HG02798 (cell line): Measurements from ENCODE around the gene MED16.

Experiments used
- ATAC-seq: cut with Tn5 transposase; IDR thresholded peaks from one replicate; pipeline ENCODE4 v1.9.1; 2021; ENCODE audit warnings: mild to moderate bottlenecking; ENCODE audit not compliant: unreplicated experiment, poor library complexity

Gene MED16

GRCh38 chr19:892894-893689, at the start of gene MED16, which contains the start of gene RNU6-9:
MED16 (minus strand) TSS chr19:893187; CDS start chr19:891131, 2,056 bp downstream.
RNU6-9 (plus strand) TSS chr19:893484.
- peak; percentile 86 for ATAC-seq

DNA sequence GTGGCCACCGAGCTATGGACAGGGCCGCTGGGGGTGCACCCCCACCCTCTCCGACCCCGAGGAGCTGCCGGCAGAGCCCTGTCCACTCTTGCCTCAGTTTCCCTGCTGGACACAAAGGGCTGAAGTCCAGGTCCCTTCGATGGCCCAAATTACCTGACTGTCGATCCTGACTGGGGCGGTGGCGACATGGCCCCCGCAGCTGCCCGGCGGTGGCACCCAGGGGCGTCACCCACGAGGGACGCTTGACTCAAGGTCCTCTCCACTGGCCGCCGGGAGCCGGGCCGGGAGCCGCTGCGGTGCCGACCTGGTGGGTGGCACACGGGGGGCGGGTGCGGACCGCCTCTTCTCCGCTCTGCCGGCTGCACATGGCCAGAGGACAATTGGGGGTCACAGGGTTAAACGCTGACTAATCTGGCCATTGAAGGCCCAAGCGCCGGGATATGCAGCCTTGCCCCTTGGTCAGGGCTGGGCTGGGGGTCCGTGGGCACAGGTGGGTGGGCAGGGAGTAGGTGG, 49.2 kb upstream of the MED16 start:
- ATAC-seq = no peak

DNA sequence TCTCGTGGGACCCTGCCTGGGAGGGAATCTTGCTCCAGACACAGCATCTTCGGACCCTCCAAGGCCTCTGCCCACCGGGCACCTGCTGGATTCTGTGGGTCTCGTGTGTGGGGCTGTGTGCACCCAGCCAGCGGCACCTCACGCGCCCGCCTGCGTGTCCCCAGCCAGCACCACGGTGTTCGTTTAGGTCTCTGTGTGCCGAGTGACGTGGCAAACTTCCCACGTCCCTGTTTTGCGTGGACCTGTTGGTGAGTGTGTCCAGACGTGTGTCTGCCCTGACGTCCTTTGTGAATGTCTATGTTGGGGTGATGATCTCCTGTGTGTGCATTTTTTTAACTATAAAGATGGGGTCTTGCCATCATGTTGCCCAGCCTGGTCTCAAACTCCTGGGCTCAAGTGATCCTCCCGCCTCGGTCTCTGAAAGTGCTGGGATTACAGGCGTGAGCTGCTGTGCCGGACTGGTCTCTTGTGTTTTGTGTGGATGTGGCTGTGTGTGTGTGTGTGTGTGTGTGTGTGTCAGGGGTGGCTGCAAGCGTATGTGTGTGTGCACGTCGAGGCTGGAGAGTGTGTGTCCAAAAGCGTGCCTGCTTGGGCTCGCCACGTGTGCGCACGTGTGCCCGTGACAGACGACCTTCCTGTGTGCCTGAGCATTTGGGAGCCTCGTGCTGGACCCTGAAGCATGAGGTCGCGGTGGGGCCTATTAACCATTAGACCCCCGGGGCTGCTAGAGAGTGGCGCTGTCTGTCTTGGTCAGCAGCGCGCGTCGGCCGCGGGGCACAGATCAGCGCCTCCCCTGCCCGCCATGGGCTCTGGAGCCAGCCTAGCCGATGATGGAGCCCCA, 48.5 kb upstream of the MED16 start:
- ATAC-seq = no peak

- peak; percentile 32 for ATAC-seq
Measured at GRCh38 chr19:940591-941291, 47.8 kb upstream of the MED16 start.

GRCh38 chr19:939922-940321, 46.9 kb upstream of the MED16 start:
- ATAC-seq = no peak

DNA sequence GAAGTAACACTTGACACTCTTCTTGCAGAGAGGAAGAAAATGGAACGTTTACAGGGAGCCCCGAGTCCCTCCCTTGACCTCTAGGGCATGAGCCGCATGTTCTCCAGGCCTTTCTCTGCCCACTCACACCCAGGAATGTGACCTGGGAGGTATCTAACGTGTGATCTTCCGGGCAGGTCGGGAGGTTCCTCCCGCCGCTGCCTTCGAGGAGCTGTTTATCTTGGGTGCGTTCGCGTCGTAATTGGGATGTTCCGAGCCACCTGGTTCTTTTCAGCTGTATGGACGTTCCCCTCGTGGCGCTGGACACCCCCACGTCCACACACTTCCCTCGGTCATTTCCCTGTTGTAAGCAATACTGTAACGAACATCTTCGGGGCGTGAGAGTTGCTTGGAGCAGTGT, 46.5 kb upstream of the MED16 start:
- no peak for ATAC-seq

GRCh38 chr19:938233-938923, 45.4 kb upstream of the MED16 start:
- no peak for ATAC-seq

DNA sequence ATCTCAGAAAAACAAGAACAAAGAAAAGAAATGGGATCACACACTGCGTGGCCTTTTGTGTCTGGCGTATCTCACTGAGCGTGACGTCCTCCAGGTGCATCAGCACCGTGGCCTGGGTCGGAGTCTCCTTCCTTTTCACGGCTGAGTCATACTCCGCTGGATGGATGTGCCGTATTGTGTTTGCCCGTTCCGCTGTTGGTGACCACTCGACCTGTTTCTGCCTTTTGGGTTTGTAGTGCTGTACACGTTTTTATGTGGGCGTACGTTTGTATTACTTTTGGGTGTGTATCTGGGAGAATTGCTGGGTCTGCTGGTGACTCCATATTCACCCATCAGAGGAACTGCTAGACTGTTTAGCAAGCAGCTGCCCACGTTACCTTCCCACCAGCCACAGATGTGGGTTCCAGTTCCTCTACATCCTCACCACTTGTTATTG, 44.3 kb upstream of the MED16 start:
- ATAC-seq = no peak

DNA sequence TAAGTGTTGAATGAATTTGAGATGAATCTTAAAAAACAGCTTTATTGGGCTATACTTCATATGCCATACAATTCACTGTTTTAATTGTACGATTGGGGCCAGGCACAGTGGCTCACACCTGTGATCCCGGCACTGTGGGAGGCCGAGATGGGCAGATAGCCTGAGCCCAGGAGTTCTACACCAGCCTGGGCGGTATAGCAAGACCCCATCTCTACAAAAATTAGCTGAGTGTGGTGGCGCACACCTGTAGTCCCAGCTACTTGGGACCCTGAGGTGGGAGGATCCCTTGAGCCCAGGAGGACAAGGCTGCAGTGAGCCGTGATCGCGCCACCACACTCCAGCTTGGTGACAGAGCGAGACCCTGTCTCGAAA, 43.2 kb upstream of the MED16 start:
- ATAC-seq = no peak

DNA sequence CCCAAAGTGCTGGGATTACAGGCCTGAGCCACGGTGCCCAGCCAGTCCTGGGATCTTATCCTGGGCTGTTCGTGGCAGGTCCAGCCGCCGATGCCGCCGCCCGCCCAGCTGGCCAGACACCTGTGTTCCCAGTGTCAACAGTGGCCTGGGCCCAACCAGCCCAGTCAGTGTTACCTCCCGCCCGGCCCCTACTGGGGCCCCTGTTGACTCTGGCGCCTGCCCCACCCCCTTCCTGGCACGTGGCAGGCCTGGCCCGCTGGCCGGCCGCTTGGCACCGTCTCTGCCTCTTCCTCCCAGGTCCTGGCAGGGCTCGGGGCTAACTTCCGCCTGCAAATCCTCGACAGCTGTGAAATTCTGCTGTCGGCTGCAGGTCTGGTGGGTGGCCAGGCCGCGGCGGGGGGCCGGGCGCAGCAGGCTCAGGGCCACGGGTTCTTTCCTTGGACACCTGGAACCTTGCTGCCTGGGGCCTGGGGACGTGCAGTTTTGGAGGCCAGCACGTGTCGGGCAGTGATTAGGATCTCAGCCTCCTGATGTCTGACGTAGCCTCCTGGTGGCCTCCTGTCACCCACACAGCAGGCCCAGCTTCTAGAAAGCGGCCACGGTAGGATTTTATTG, 42.0 kb upstream of the MED16 start:
- ATAC-seq = no peak

GRCh38 chr19:934197-934840, 41.3 kb upstream of the MED16 start:
- ATAC-seq = no peak

DNA sequence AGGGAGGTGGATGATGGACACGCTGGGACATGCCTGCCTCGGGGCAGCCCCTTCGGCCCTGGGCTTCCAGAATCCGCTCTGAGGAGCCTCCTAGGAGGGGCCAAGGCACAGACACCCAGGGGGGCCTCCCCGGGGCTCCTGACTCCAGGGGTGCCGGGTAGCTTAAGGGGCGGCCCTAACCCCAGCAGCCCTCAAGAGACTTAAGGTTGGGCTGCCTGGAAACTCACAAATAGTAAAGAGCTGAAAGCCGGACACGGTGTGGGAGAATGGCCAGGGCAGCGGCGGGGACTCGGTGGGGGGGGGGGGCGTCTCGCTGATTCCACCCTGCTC, 40.5 kb upstream of the MED16 start:
- no peak for ATAC-seq

DNA sequence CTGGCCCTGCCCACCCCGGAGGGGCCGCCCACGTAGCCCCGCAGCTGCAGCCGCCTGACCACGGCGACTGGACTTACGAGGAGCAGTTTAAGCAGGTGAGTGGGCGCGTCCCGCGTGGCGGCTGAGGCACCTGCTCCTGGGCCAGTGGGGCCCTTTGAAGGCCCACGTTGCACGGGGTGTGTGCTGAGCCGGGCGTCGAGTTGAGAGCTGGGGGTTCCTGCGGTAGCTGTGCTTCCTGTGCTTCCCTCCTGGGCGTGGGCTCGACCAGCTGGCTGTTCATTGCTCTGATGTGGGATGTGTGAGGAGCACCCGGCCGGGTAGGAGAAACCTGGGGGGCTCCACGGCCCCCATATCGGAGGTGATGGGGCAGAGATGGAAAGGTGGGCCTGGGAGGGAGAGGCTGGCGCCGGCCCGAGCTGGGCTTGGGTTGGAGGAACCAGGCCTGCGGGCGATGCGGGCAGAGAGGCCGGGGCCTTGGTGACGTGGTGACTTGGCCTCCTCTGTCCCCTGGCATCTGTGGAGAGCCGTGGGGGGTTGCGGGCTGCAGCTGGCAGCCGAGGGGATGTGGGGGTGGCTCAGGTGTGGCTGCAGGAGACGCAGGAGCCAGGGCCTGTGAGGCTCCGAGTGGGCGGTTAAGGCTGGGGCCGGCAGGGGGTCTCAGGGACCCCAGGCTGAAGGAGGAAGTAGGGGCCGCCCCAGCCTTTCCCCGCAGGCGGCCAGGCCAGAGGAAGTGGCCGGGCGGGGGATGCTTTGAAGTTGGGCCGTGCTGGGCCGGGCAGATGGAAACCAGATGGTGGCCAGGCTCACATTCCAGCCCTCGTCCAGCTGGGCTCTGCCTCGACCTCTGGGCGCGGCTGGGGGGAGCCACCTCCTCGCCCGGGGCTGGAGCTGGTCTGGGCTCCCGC, 39.9 kb upstream of the MED16 start:
- ATAC-seq = no peak

DNA sequence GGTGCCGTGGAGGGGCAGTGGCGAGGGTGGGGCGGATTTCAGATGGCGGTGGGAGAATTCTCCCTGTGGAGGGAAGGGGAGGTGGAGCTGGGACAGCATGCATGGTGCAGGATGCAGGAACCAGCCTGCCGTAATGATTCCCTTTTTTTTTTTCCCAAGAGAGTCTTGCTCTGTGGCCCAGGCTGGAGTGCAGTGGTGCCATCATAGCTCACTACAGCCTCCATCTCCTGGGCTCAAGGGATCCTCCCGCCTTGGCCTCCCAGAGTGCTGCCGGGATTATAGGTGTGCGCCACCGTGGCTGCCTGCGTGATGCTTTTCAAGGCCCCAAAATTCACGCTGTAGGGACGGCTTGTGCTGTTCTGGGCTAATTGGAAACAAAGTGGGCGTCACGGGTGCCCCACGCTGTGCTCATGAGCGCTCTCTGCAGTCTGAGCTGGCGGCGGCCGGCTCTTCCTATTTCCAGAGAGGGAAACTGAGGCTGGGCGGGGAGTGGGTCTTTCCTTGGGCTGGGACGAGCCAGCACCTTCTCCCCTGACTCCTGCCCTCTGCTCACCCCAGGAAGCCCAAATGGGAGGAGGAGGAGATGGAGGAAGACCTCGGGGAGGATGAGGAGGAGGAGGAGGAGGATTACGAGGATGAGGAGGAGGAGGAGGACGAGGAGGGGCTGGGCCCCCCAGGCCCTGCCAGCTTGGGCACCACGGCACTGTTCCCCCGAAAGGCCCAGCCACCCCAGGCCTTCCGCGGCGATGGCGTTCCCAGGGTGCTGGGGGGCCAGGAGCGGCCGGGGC, 39.1 kb upstream of the MED16 start:
- ATAC-seq = no peak

GRCh38 chr19:929891-930258, 36.9 kb upstream of the MED16 start:
- no peak for ATAC-seq

DNA sequence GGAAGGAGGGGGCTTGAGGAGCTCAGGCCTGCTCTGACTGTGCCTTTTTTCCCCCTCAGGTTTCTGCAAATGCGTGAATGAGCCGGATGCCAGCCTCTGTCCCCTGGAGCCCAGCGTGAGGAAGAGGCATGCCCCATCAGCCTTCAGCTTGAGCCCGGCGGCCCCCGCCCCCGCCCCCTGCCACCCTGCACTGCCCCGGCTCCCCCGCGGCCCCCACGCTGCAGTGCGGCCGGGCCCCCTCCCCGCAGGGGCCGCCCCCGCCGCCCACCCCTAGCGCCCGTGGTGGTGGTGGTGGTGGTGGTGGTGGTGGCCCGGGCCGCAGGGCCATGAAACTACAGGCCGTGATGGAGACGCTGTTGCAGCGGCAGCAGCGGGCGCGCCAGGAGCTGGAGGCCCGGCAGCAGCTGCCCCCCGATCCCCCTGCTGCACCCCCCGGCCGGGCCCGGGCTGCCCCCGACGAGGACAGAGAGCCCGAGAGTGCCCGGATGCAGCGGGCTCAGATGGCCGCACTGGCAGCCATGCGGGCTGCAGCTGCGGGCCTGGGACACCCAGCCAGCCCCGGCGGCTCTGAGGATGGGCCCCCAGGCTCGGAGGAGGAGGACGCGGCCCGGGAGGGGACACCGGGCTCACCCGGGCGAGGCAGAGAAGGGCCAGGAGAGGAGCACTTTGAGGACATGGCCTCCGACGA, 36.4 kb upstream of the MED16 start:
- ATAC-seq = no peak
